ENCODE data around the gene RPL32.
"Not testable (repeated sequence)": the region's sequence is repeated elsewhere in the genome, so short reads cannot be mapped to it uniquely, and the experiment has no call there.

RPL32 gene

GRCh38 chr3:12868039-12869034 is 27.0 kb upstream of the RPL32 start:
- DNase-seq (ENCODE audit: low read depth in 1 of 2, low spot score in 1 of 2): peak; percentile 26 to 51

- no peak for DNase-seq (ENCODE audit: low read depth in 1 of 2, low spot score in 1 of 2)
Observed at GRCh38 chr3:12866836-12867235, 25.5 kb upstream of the RPL32 start.

- DNase-seq (ENCODE audit: low read depth in 1 of 2, low spot score in 1 of 2): no peak
Observed at GRCh38 chr3:12865271-12865670, 23.9 kb upstream of the RPL32 start.

DNA sequence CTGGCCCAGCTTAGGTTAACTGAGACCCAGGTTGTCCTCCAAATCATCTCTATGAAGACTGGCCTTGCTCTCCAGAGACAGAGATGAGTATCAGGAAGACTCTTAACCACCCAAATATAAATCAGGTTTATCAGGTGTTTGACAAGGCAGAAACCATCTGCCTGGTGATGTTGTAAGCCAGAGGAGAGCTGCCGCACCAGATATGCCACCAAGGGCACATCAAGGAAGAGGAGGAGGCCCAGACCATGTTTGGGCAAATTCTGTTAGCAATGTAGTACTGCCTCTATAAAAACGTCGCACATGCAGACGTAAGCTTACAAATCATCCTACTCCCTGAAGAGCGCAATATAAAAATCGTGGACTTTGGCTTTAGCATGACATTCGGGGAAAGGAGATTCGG is 21.0 kb upstream of the RPL32 start:
- no peak for DNase-seq (ENCODE audit: low read depth in 1 of 2, low spot score in 1 of 2)

DNA sequence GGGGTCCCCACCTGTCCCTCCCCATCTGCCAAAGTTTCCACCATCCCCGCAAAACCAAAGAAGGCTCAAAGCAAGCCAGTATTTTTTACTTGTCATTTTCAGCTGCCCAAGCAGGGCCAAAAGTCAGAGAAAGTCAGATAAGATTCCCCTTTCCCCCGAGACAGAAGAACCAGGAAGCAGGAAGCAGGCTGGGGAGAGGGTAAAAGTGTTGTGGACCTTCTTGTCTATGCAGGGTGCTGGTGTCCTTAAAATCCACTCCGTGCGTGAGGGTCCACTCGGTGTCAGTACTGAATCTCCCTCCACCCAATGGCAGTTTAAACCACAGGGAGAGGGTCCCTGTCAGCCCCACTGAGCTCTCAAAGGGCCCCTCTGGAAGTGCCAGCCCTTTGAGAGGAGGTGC is 20.2 kb upstream of the RPL32 start:
- no peak for DNase-seq (ENCODE audit: low read depth in 1 of 2, low spot score in 1 of 2)

DNA sequence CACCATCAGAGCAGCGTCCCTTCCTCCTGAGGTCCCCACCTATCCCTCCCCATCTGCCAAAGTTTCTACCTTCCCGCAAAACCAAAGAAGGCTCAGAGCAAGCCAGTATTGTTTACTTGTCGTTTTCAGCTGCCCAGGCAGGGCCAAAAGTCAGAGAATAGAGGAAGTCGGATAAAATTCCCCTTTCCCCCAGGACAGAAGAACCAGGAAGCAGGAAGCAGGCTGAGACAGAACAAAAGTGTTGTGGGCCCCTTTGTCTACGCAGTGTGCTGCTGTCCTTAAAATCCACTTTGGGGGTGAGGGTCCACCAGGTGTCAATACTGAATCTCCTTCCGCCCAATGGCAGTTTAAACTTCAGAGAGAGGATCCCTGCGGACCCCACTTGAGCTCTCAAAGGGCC is 18.5 kb upstream of the RPL32 start:
- DNase-seq (ENCODE audit: low read depth in 1 of 2, low spot score in 1 of 2): no peak

- DNase-seq (ENCODE audit: low read depth in 1 of 2, low spot score in 1 of 2): no peak
Observed at GRCh38 chr3:12856626-12857025, 15.3 kb upstream of the RPL32 start.

GRCh38 chr3:12854565-12854964 is 13.2 kb upstream of the RPL32 start:
- DNase-seq (ENCODE audit: low read depth in 1 of 2, low spot score in 1 of 2): no peak

GRCh38 chr3:12853847-12854246 is 12.5 kb upstream of the RPL32 start:
- not testable (repeated sequence) for DNase-seq (ENCODE audit: low read depth in 1 of 2, low spot score in 1 of 2)

DNA sequence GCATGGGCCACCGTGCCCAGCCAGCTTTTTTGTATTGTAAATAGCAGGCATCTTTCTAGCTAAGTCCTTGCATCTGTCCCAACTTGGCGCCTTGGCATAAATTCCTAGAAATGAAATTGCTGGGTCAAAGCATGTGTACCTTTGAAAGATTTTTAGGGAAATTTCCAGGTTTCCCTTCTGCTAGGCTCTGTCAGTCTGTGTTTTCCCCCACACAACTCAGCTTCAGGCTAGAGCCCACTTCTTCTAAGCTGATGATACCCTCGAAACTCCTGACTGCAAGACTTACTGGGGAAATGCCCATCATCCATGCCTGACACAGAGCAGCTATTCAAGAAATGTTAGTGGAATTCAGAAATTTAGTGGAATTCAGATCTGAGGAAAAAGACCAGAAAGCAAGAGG is 10.8 kb upstream of the RPL32 start:
- DNase-seq (ENCODE audit: low read depth in 1 of 2, low spot score in 1 of 2): no peak

DNA sequence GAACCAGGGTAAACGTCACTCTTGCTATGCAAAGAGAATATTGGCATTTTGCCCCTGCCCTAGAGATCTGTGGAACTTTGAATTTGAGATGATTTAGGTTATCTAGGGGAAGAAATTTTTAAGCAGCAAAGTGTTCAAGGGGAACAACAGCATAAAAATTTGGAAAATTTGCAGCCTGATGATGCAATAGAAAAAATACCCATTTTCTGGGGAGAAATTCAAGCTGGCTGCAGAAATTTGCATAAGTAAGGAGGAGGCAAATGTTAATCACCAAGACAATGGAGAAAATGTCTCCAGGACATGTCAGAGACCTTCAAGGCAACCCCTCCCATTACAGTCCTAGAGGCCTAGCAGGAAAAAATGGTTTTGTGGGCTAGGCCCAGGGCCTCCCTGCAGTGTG is 4.4 kb upstream of the RPL32 start:
- DNase-seq (ENCODE audit: low read depth in 1 of 2, low spot score in 1 of 2): no peak

DNA sequence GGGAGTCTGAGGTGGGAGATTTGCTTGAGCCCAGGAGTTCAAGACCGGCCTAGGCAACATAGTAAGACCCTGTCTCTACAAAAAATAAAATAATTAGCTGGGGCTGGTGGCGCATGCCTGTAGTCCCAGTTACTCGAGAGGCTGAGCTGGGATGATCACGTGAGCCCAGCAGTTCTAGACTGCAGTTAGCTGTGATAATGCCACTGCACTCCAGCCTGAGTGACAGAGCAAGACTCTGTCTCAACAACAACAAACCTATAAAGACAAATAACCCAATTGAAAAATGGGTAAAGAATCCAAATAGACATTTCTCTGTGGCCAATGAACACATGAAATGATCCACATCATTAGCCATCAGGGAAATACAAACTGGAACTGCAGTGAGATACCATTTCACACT is 1.1 kb upstream of the RPL32 start:
- DNase-seq (ENCODE audit: low read depth in 1 of 2, low spot score in 1 of 2): no peak

GRCh38 chr3:12841970-12842328 is 584 bp upstream of the RPL32 start:
- no peak for DNase-seq (ENCODE audit: low read depth in 1 of 2, low spot score in 1 of 2)

DNA sequence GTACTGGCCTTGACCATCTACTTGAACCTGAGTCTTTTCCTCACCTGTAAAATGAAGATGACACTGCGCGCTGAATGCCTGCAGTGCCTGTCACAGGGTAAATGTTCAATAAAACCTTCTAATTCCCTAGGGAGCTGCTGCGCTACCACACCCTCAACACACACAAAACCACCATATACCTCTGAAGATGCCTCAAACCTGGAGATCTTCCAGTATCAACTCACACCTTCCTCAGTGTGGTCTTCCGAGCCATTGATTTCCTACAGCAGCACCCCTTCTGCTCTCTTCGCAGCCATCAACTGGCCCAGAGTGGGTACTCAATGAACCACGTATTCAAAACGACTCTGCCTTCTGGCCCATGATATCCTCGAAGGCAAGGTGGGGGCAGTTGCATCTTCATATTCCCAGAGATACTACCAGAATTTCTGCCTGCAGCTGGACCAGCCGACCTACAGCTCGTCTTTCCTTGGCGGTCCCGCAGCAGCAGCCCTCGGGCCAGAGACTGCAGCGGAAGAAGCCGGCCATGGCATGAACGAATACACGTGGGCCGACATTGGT is 695 bp downstream of the RPL32 start:
- no peak for DNase-seq (ENCODE audit: low read depth in 1 of 2, low spot score in 1 of 2)

DNA sequence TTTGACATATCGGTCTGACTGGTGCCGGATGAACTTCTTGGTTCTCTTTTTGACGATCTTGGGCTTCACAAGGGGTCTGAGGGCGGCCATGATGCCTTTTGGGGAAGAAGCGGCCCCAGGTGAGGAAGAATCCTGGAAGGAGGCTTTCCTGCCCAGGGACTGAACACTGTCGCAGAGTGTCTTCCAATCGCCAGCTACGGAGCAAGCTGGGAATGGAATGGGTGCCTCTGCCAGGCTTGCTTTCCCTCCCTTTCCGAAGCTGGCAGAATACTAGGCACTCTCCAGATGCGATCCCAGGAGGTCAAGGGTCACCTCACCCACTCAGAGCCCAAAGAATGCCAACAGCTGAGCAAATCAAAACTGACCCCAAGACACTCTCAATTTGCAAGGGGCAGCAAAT is 1.2 kb downstream of the RPL32 start:
- DNase-seq (ENCODE audit: low read depth in 1 of 2, low spot score in 1 of 2): not testable (repeated sequence)

- DNase-seq (ENCODE audit: low read depth in 1 of 2, low spot score in 1 of 2): no peak
Observed at GRCh38 chr3:12839156-12839946, 2.0 kb downstream of the RPL32 start.

DNA sequence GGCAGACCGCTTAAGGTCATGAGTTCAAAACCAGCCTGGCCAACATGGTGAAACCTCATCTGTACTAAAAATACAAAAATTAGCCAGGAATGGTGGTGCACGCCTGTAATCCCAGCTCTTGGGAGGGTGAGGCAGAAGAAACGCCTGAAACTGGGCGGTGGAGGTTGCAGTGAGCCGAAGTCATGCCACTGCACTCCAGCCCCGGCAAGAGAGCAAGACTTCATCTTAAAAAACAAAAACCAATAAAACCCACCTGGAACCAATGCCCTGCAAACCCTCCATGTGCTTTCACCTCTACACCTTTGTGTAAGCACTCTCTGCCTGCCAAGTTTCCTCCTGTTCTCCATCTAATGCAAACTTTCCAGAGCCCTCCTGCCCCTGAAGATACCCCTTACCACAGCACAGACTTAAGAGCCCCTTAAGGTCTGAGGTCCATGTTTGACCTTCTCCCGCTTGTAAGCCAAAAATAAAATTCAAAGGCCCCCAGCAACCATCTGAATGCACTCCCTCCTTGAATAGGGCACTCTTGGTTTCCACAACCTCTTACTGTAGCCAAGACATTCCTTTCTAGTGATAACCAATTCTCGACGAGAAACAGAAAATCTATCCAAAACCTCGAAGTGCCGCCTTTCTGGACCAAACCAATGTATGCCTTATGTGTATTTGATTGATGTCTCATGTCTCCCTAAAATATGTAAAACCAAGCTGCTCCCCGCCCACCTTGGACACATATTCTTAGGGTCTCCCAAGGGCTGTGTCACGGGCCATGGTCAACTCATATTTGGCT is 3.0 kb downstream of the RPL32 start:
- DNase-seq (ENCODE audit: low read depth in 1 of 2, low spot score in 1 of 2): no peak

DNA sequence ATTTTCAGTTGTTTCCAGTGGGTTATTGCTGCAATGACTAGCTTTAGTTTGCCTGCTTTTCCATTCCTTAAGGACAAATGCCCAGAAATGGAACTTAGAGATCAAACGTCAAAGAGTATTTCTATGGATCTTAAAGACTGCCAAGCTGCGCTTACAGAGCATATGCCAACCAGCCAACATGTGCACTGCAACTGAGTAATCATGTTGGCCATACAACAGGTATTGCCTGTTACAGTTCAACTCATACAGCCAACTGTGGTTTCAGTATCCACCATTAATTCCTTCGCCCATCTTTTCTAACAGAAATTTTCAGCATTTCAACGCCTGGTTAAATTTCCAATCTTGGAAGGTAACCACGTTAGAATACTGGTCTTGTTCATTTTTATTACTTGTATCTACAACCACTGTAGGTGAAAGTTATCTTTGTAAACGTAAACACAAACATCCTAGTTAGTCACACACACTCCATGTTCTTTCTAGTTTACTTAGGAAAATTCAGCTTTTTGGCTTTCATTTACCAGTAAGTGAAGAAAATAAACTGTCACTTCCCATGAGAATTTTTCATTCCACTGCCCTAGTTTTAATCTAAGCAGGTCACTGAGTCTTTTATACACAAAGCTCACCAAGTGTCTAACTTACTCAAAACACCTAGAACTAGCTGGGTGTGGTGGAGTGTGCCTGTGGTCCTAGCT is 3.9 kb downstream of the RPL32 start:
- DNase-seq (ENCODE audit: low read depth in 1 of 2, low spot score in 1 of 2): no peak

DNA sequence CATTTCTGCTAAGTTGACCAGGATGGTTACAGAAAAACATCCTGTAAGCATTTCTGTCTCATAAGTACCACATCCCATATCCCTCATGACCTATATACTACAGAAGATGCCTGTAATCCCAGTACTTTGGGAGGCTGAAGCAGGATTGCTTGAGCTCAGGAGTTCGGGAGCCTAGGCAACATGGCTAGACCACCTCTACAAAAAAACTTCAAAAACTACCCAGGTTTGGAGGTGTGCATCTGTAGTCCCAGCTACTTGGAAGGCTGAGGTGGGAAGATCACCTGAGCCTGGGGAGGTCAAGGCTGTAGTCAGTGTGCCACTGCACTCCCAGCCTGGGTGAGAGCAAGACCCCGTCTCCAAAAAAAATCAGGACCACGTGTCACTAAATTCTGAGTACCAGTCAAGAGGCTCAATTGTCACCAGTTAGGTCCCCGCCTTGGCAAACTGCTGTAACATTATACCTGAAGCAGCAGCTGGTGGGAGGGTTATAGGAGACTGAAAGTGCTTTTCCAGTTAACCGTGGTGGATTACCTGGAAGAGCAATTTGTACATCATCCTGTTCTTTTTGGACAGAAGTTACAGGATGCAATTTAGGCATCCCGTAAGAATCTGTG is 6.2 kb downstream of the RPL32 start:
- no peak for DNase-seq (ENCODE audit: low read depth in 1 of 2, low spot score in 1 of 2)
